GM13976 (cell line): ENCODE data around the gene ZNF366.

Experiments used
- DNase-seq: peaks from one replicate; pipeline ENCODE4 v3.0.0; 2012; ENCODE audit warnings: low spot score
- in situ Hi-C: fragments of 300-500 bp; cut with MboI; formaldehyde crosslinking; loops from one replicate; pipeline ENCODE4 v1.12.0; 2022; ENCODE audit warnings: low sequenced_read_pairs, mixed read lengths, inconsistent platforms; ENCODE audit not compliant: unreplicated experiment
- TF ChIP-seq, protein P1 (sequence below): IDR thresholded peaks from 2 replicates; pipeline ENCODE4 v1.5.1; 2012; ENCODE audit warnings: borderline replicate concordance, mild to moderate bottlenecking; ENCODE audit not compliant: insufficient read depth; ENCODE audit errors: extremely low read depth, missing control alignments, control extremely low read depth

Gene ZNF366

DNA sequence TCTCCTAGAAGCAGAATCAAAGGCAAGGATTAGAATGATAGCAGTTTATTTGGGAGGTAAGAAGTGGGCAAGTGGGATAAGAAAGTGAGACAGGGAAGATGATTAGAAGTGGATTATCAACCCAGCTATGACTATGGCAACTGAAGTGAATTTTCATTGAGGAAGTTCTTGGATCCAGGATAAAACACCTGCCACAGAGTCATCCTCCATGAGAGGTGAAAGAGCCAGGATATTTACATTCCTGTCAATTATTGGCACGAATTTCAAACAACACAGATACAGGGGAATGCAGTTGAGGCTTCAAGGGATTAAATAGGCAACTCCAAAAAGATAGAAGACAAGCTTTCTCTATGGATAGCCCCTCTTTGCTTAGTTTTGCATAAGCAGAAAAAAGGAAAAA is 31.8 kb upstream of the ZNF366 start:
- no peak for DNase-seq
- in situ Hi-C loops = no loop called here

GRCh38 chr5:72537166-72537565 is 30.0 kb upstream of the ZNF366 start:
- TF ChIP-seq, protein P1, sequence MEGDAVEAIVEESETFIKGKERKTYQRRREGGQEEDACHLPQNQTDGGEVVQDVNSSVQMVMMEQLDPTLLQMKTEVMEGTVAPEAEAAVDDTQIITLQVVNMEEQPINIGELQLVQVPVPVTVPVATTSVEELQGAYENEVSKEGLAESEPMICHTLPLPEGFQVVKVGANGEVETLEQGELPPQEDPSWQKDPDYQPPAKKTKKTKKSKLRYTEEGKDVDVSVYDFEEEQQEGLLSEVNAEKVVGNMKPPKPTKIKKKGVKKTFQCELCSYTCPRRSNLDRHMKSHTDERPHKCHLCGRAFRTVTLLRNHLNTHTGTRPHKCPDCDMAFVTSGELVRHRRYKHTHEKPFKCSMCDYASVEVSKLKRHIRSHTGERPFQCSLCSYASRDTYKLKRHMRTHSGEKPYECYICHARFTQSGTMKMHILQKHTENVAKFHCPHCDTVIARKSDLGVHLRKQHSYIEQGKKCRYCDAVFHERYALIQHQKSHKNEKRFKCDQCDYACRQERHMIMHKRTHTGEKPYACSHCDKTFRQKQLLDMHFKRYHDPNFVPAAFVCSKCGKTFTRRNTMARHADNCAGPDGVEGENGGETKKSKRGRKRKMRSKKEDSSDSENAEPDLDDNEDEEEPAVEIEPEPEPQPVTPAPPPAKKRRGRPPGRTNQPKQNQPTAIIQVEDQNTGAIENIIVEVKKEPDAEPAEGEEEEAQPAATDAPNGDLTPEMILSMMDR = no peak
- in situ Hi-C loops = no loop called here
- no peak for DNase-seq

More for the DNA sequence above, 31.8 kb upstream of the ZNF366 start:
- TF ChIP-seq, protein P1 = no peak

DNA sequence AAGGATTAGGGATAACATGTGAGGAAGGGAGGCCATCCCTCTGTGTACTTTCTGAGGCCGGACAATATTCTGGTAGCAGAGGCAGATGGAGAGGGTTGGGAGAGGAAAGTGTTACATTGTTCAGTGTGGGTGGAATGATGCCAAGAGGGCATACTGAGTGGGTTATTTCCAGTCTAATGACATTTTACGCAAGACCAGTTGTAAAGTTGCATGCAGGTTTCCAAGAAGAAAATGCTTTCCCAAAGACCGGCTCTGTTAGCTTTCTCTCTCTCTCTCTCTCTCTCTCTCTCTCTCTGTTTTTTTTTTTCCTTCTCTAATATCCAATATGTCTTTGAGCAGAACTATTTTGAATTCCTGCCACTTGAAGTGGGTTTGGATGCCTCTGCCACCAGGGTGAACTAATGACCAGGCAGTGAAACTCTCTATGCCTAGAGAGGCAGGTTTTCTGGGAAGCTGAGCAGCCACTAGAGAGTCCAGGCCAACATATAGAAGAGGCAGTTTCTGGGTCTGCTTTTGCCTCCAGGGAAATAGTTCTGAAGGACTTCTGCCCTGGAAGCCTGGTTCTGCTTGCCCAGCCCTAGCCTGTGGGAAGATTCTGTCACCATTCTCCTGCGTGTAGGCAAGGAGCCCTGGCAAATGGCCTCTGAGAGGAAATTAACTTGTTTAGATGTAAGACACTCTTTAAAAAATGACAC is 24.4 kb upstream of the ZNF366 start:
- in situ Hi-C loops = no loop called here
- TF ChIP-seq, protein P1 = no peak
- DNase-seq = no peak

- in situ Hi-C loops = no loop called here
- DNase-seq = no peak
- TF ChIP-seq, protein P1 = no peak
Observed at GRCh38 chr5:72530196-72530595, 23.0 kb upstream of the ZNF366 start.

GRCh38 chr5:72529383-72529782 is 22.2 kb upstream of the ZNF366 start:
- DNase-seq = no peak
- in situ Hi-C loops = no loop called here
- TF ChIP-seq, protein P1 = no peak

GRCh38 chr5:72525816-72526215 is 18.6 kb upstream of the ZNF366 start:
- TF ChIP-seq, protein P1 = no peak
- no peak for DNase-seq
- in situ Hi-C loops = no loop called here
